ENCODE data around the gene AK2. TPM values are rescaled to one million over a fixed set of nuclear protein-coding genes. Genes with fewer than 3 reads are reported as not detected.
"Not testable (repeated sequence)": the region's sequence is repeated elsewhere in the genome, so short reads cannot be mapped to it uniquely, and the experiment has no call there.

AK2 gene
- total RNA-seq, 1 donor from 2014 or later = 52.7 TPM

- H3K9me3 Mint-ChIP-seq (ENCODE audit: unreplicated experiment) = no peaks in the 10 kb centered on the region
- H3K27ac Mint-ChIP-seq (ENCODE audit: unreplicated experiment) = no peak overlapping the region
- no peaks in the 10 kb centered on the region for H3K36me3 Mint-ChIP-seq (ENCODE audit: unreplicated experiment)
- no peak for DNase-seq
- no peaks in the 10 kb centered on the region for H3K27me3 Mint-ChIP-seq (ENCODE audit: unreplicated experiment)
- H3K4me3 Mint-ChIP-seq (ENCODE audit: unreplicated experiment) = no peak overlapping the region
- TF ChIP-seq CTCF (IDR thresholded peaks at IDR 0.05; ENCODE audit: partially characterized antibody, unreplicated experiment) = no peak
- no peaks in the 10 kb centered on the region for H3K4me1 Mint-ChIP-seq (ENCODE audit: low read depth, unreplicated experiment)
Measured at GRCh38 chr1:33030575-33030974, 6.1 kb downstream of the AK2 start.

- Mint-ChIP-seq H3K27ac (ENCODE audit: unreplicated experiment) (no peak overlapping the region), H3K4me3 (ENCODE audit: unreplicated experiment) (no peak overlapping the region), H3K36me3 (ENCODE audit: unreplicated experiment) (no peaks in the 10 kb centered on the region), H3K9me3 (ENCODE audit: unreplicated experiment) (no peaks in the 10 kb centered on the region), H3K27me3 (ENCODE audit: unreplicated experiment) (no peaks in the 10 kb centered on the region), H3K4me1 (ENCODE audit: low read depth, unreplicated experiment) (no peaks in the 10 kb centered on the region)
- no peak for DNase-seq
- TF ChIP-seq CTCF (IDR thresholded peaks at IDR 0.05; ENCODE audit: partially characterized antibody, unreplicated experiment) = no peak
Measured at GRCh38 chr1:33029921-33030320, 6.8 kb downstream of the AK2 start.

GRCh38 chr1:33029209-33029608 is 7.5 kb downstream of the AK2 start:
- Mint-ChIP-seq H3K9me3 (ENCODE audit: unreplicated experiment) (no peaks in the 10 kb centered on the region), H3K36me3 (ENCODE audit: unreplicated experiment) (no peaks in the 10 kb centered on the region), H3K27me3 (ENCODE audit: unreplicated experiment) (no peaks in the 10 kb centered on the region), H3K27ac (ENCODE audit: unreplicated experiment) (no peak overlapping the region), H3K4me3 (ENCODE audit: unreplicated experiment) (no peak overlapping the region), H3K4me1 (ENCODE audit: low read depth, unreplicated experiment) (no peaks in the 10 kb centered on the region)
- TF ChIP-seq CTCF (IDR thresholded peaks at IDR 0.05; ENCODE audit: partially characterized antibody, unreplicated experiment) = no peak
- DNase-seq = no peak

- TF ChIP-seq CTCF (IDR thresholded peaks at IDR 0.05; ENCODE audit: partially characterized antibody, unreplicated experiment) = no peak
- no peak overlapping the region for H3K4me3 Mint-ChIP-seq (ENCODE audit: unreplicated experiment)
- DNase-seq = no peak
- peaks cover 2% of the 10 kb centered on the region for H3K9me3 Mint-ChIP-seq (ENCODE audit: unreplicated experiment)
- H3K36me3 Mint-ChIP-seq (ENCODE audit: unreplicated experiment) = no peaks in the 10 kb centered on the region
- H3K27me3 Mint-ChIP-seq (ENCODE audit: unreplicated experiment) = peaks cover 1% of the 10 kb centered on the region
- no peak overlapping the region for H3K27ac Mint-ChIP-seq (ENCODE audit: unreplicated experiment)
- no peaks in the 10 kb centered on the region for H3K4me1 Mint-ChIP-seq (ENCODE audit: low read depth, unreplicated experiment)
Measured at GRCh38 chr1:33025761-33026160, 10.9 kb downstream of the AK2 start.

GRCh38 chr1:33025180-33025569 is 11.5 kb downstream of the AK2 start:
- Mint-ChIP-seq H3K4me3 (ENCODE audit: unreplicated experiment) (no peak overlapping the region), H3K4me1 (ENCODE audit: low read depth, unreplicated experiment) (no peaks in the 10 kb centered on the region), H3K9me3 (ENCODE audit: unreplicated experiment) (peaks cover 2% of the 10 kb centered on the region), H3K27ac (ENCODE audit: unreplicated experiment) (no peak overlapping the region), H3K27me3 (ENCODE audit: unreplicated experiment) (peaks cover 1% of the 10 kb centered on the region), H3K36me3 (ENCODE audit: unreplicated experiment) (no peaks in the 10 kb centered on the region)
- no peak for DNase-seq
- no peak for TF ChIP-seq CTCF (IDR thresholded peaks at IDR 0.05; ENCODE audit: partially characterized antibody, unreplicated experiment)

- H3K27ac Mint-ChIP-seq (ENCODE audit: unreplicated experiment) = not testable (repeated sequence)
Measured at GRCh38 chr1:33024430-33025179, 12.1 kb downstream of the AK2 start.

More at GRCh38 chr1:33024430-33025179, 12.1 kb downstream of the AK2 start:
- H3K4me1 Mint-ChIP-seq (ENCODE audit: low read depth, unreplicated experiment); H3K4me3 Mint-ChIP-seq (ENCODE audit: unreplicated experiment); H3K9me3 Mint-ChIP-seq (ENCODE audit: unreplicated experiment); DNase-seq; H3K36me3 Mint-ChIP-seq (ENCODE audit: unreplicated experiment); H3K27me3 Mint-ChIP-seq (ENCODE audit: unreplicated experiment): not testable (repeated sequence)
